ENCODE measurements around the gene ATXN7. TPM values are rescaled to one million over a fixed set of nuclear protein-coding genes. Genes with fewer than 3 reads are reported as not detected.

ATXN7 gene
- total RNA-seq: 24.8 and 25.6 TPM in 2 replicates

GRCh38 chr3:63863150-63864007, at the start of gene ATXN7, which contains the start of gene THOC7:
TSS of gene ATXN7 (plus strand) at chr3:63863867. CDS start at chr3:63912599, 48,732 bp downstream.
TSS of gene THOC7 (minus strand) at chr3:63863805. CDS start at chr3:63863790, 15 bp downstream.

GRCh38 chr3:63819151-63819398, 44.6 kb upstream of the ATXN7 start, which contains the start of gene C3orf49:
TSS of gene C3orf49 (plus strand) at chr3:63819299. CDS start at chr3:63819472, 173 bp downstream.

GRCh38 chr3:63911873-63912767, 48.5 kb downstream of the ATXN7 start, which contains the start of gene SCAANT1:
TSS of gene SCAANT1 (minus strand) at chr3:63912383.

GRCh38 chr3:64023187-64023860, 159.7 kb downstream of the ATXN7 start, which contains the start of gene PSMD6:
TSS of gene PSMD6 (minus strand) at chr3:64023494. CDS start at chr3:64023419, 75 bp downstream.

Small RNAs within 50 kb of the gene (small RNA-seq; reads per million reads assigned to genes)
- not detected for gene SCAANT1

Other genes starting within 250 kb of the ATXN7 start
- gene SNTN, start 211.2 kb upstream of the ATXN7 start, total RNA-seq: not detected in 2 replicates
- gene C3orf49, start 44.6 kb upstream of the ATXN7 start, total RNA-seq: not detected in 2 replicates
- 54.0 and 54.6 TPM in 2 replicates for gene THOC7, start 62 bp upstream of the ATXN7 start, total RNA-seq
- not detected in 2 replicates for gene SCAANT1, start 48.5 kb downstream of the ATXN7 start, total RNA-seq
- 84.7 and 97.6 TPM in 2 replicates for gene PSMD6, start 159.6 kb downstream of the ATXN7 start, total RNA-seq